Measurements from ENCODE around the gene PFN3.

The PFN3 gene, protein sequence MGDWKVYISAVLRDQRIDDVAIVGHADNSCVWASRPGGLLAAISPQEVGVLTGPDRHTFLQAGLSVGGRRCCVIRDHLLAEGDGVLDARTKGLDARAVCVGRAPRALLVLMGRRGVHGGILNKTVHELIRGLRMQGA

DNA sequence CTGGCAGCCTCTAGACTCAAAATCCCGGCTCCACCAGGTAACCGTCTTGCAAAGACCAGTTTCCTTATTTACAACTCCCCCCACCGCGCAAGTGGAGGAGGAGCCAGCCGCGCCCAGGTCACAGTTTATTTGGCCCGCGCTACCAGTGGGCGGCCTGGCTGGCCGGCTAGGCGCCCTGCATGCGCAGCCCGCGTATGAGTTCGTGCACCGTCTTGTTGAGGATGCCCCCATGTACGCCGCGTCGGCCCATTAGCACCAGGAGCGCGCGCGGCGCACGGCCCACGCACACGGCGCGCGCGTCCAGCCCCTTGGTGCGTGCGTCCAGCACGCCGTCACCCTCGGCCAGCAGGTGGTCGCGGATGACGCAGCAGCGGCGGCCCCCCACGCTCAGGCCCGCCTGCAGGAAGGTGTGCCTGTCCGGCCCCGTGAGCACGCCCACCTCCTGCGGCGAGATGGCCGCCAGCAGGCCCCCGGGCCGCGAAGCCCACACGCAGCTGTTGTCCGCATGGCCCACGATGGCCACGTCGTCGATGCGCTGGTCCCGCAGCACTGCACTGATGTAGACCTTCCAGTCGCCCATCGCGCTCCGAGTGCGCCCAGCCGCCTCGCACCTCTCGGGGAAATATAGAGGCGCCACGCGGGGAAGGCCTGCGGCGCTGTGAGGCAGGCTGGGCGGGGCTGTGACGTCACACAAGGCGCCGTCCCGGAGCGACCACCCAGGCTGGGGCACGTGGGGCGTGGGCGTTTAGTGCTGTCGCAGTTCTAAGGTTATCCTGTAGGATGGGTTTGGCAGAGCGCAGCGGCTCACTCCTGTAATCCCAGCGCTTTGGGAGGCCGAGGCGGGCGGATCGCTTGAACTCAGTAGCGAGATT is at the start of gene PFN3:
TSS of gene PFN3 (minus strand) at position 665 of the 872 bp plus-strand sequence. CDS start at position 580, 85 bp downstream.
- DNase-seq (ENCODE audit: low spot score): no peak

DNA sequence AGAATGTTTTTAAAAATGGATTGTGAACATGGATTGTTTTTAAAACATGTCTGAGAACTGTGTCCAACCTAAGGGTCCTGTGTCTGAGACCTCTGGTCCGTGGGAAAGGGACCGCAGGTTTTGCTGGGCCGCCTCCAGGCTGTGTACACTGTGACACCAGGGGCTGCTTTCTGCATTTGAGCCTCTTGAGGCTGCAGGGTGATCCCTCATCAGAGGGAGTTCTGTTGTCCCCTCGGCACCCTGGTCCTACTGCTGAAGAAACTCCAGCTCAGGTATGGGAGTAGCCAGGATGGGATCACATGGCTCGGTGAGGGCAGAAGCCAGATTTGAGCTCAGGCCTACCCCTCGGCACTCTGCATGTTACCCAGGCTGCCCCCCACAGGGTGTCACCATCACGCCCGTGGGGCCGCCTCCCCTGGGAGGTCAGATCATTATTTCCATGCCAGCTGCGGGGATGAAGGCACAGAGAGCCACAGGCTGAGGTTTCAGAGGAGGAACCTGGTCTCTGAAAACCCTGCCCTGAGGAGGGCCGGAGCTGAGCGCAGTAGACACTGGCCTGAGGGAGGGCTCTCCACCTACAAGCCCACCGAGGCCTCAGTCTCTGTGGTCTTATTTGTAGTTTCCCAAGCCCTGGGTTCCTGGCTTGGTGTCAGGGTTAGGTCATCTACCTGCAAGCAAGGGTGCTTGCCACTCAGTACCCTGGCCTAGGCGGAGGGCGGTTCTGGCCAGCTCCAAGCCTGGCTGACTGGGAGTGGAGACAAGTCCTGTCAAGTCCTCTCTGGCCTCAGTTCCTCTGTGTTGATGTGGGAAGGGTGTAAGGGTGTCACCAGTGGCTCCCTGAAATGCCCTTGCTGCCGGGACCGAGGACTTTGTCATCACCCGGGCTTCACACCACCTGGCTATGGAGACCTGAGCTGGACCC is 48.9 kb upstream of the PFN3 start:
- no peak for DNase-seq (ENCODE audit: low spot score)

DNA sequence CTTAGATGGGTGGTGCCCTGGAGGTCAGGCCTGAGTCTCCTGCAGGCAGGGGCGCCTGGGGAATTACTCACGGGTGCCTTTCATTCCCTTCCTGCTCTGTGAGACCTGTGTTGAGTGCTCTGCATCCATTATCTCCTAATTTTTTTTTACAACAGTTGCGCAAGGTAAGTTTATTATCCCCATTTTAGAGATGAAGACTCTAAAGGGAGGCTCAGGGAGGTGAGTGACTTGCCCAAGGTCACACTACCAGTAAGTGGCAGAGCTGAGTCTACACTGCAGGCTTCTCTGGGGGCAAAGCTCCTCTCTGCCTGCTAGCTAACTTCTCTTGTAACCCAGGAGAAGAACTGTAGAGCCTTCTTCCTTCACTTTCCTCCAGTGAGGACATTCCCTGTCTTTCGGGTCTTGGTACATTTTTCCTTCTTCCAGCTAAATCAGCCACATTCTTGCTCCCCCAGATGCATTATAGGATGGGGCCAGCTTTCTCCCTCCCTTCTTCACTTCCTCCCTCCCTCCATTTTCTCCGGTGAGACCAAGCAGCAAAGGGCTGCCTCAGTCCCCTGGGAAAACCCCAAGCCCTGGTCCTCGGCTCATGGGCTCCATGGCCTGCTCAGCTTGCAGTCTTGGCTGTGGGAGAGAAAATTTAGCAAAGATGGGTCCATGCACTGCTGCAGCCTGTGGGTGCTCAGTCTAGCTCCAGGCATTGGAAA is 47.9 kb upstream of the PFN3 start:
- DNase-seq (ENCODE audit: low spot score): no peak

DNA sequence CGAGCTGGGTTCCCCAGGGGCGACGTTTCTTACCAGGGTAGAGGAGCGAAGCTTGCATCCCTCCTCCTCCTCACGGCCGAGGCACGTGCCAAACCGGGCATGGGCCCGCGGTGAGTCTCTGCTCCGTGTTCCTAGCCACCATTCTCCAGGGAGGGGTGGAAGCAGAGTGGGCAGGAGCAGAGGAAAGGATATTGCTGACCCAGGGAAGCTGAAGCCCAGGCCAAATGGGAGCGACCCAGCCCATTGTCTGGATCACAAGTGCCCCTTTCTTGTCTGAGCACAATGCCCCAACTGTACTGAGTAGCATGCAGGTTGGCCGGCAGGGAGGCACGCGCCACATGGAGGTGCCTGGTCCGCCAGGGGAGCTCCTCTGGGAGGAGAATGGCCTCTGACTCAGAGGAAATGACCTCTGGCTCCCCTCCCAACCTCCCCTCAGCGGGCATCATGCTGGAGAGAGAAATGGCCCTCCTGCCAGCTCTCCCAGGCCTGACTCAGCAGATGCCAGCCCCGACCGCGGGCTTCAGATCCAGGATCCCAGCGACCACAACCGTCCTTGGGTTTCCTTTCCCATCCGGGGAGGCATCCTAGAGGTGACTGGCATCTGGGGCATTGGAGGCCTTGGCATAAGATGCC is 47.3 kb upstream of the PFN3 start:
- DNase-seq (ENCODE audit: low spot score): peak; percentile 95

DNA sequence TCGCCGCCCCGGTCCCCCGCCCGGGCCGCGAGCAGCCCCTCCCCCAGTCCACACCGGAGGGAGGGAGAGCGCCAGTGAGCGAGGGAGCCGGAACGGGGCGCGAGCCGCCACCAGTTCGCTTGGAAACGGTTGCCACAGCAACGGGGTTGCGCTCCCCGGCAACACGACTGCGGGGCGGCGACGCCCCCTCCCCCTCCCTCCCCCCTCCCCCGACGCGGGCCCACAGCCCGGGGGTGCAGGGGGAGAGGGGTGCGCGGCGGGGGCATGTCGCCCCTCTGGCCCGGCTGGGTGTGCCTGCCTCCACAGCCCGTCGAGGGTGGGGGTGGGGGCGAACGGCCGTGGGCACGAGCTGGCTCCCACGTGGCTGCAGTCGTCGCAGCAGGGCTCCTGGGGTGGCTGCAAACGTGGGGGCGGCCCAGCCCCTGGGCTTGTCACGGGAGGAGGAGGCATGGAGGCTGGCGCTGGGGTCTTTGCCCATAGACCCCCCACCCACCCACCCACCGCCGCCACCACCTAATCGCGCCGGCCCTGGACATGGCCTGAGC is 46.7 kb upstream of the PFN3 start:
- DNase-seq (ENCODE audit: low spot score): peak; percentile 78

DNA sequence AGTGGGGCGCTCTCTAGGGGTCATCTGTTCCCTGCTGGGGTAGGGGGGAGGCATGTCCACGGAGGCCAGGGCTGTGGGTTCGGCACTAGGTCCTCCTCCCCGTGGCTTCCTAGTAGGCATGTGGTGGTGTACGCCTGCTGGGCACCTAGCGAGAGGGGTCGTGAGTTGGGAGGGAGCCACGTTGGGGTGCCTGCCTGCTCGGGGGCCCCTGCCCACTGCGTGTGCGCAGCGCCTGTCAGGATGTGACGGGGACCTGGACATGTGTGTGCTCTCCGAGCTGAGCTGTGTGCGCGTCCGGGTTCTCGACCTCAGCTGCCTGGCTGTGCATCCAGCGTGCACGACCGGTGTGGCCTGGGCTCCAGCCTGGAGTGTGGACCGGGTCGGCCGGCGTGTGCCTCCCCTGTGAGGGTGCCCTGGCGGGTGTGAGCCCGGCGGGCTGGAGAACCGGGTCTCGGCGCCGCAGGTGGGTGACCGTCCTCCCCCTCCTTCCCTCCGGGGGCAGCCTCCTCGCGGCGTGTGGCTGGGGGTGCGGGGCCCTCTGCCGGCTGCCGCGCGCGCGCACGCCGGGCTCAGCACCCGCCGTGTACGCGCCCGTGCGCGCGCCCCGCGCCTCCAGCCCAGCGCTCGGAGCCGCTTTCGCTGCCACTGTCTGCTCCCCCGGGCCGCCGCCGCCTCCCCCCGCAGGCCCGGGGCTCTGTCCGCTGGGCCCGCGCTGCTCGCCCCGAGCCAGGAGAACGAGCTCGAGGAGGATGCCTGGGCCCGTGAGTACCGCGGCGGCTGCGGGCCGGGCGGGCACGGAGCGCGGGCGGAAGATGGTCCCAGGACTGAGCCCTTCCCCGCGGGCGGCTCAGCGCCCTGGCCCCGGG is 46.0 kb upstream of the PFN3 start, which contains the start of gene PRR7:
TSS of gene PRR7 (plus strand) at position 615 of the 866 bp plus-strand sequence. CDS start 8,254 bp downstream, outside the sequence.
- peak; percentile 83 for DNase-seq (ENCODE audit: low spot score)

DNA sequence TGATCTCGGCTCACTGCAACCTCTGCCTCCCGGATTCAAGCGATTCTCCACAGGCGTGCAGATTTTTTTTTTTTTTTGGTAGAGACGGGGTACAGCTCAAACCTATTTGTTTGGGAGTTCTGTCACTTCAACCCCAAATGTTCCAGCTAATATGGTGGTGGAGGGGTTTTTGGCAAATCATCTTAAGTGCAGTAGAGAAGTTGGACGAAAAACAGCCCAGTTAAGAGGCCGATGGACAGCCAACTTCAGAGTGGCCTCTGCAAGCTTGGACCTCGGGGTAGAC is 45.4 kb upstream of the PFN3 start:
- DNase-seq (ENCODE audit: low spot score): no peak

DNA sequence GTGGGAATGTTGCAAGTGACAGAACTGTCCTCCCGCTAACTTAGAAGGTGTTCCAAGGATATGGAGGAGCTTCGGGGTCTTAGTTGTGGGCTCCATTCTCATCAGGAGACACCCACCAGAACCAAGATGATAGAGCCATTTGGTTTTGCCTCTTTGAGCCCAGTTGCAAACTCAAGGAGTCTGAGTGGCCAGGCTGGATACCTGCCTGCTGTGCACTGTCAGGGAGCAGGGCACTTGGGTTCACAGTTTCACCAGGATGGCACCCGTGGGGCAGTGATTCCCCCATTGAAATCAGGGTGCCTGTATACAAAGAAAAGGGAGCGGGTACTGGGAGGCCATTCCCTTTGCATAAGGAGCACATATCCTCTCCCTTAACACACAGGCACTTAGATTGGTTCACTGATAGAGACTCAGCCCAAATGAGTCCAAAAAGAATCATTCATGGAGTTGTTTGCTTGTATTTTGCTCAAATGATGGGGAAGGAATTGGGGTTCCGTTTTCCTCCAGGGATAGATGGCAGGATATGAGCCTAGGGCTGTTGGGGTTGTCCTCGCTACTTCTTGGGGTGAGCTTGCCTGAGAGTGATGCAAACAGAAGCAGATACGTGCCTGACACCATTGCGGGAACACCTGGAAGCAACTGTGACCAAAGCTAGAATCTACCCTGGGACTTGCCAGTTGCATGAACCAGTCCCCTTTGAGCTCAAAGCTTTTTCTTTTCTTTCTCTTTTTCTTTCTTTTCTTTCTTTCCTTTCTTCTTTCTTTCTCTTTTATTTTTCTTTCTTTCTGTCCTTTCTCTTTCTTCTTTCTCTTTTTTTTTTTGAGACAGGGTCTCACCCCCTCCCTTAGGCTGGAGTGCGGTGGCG is 44.8 kb upstream of the PFN3 start:
- no peak for DNase-seq (ENCODE audit: low spot score)

DNA sequence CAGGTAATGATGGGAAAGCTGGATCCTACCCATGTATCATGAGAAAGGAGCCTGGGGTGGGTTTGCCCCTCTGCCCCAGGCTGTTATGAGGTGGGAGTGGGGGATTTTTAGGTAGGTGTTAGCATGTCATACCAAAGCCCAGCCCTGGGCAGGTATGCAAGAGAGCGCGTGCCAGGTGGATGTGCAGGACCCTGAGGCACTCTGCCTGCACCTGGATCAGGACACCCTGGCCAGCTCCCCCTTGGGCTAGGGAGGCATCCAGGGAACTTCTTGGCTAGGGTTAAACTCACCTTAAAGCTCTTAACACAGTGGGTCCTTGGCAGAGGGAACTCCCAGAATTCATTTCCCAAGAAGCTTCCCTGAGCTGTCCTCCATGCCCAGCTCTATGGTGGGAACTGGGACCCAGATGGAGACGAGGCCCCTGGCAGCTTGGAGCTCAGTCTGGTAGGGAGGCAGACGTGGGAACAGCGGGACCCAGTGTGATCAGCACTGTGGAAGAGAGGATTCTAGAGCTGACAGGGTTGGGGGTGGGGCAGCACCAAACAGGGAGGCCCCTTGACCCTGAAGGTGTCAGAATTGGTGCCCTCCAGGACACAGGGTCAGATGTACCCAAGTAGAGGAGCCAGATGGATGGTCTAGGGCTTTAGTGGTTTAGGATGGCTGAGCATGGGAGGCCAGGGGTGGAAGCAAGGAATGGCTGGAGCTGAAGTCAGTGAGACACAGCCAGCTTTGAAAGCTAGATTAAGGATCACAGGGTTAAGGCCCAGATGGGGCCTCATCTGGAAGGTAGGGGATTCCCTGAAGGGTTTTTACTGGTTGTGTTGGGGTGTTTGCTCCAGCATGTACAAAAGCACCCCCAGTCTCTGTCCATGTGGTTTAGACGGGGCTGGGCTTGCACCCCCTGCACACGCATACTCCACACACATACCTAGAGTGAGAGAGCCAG is 43.9 kb upstream of the PFN3 start:
- DNase-seq (ENCODE audit: low spot score): no peak

DNA sequence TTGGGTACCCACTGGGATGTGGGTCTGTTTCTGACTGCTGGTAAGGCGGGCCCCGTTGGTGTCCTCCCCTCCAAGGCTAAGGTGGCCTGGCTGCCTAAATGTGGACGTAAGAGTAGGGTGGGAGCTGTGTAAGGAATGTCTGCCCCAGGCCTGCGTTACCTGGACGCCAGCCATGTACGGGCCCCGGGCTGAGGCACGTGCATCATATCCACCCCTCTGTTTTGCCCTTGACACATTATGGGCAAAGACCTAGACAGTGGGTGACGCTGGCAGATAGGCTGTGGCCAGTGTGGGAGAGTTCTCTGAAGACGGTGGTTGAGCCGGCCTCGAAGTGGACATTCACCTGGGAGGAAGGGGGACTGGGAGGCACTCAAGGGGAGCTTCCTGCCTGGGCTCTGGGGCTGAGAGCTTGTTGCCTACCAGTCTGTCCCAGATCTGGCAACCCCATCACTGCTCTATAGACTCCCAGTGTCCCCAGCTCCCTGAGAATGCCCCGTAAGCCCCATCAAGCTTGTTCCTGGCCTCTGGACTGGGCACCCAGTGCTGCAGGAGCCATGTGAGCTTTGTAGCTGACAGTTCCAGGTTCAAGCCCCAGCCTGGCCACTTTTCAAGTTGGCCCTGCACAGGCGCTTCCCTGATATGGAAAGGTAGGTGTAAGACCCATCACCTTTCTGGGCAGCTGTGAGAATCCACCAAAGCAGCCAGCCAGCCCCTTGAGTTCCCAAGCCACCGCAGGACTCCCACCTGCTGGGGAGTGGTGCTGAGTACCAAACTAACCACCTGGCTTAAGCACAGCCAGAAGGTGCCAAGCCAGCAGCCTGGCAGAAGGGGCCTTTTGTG is 42.9 kb upstream of the PFN3 start:
- no peak for DNase-seq (ENCODE audit: low spot score)

DNA sequence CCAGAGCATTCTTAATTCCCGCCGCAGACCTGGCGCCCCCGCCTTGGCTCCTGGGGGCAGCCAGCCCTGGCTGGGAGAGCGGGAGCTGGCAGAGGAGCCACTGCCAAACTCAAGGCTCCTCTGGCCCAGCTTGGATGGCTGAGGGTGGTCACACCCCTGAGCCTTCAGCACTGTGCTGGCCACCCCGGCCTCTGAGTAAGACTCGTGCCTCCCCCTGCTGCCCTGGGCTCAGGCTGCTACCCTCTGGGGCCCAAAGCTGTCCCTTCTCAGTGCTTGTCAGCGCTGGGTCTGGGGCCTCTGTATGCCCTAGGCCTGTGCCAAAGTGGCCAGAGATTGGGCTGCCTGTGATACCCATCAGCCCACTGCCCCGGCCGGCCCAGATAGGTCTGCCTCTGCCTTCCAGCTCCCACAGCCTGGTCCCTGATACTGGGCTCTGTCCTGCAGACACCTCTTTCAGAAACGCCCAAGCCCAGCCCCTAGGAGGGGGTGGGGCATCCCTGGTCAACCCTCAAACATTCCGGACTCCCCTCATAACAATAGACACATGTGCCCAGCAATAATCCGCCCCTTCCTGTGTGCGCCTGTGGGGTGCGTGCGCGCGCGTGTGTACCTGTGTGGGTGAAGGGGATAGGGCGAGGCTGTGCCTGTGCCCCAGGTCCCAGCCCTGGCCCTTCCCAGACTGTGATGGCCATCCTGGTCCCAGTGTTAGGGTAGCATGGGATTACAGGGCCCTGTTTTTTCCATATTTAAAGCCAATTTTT is 41.8 kb upstream of the PFN3 start:
- no peak for DNase-seq (ENCODE audit: low spot score)

DNA sequence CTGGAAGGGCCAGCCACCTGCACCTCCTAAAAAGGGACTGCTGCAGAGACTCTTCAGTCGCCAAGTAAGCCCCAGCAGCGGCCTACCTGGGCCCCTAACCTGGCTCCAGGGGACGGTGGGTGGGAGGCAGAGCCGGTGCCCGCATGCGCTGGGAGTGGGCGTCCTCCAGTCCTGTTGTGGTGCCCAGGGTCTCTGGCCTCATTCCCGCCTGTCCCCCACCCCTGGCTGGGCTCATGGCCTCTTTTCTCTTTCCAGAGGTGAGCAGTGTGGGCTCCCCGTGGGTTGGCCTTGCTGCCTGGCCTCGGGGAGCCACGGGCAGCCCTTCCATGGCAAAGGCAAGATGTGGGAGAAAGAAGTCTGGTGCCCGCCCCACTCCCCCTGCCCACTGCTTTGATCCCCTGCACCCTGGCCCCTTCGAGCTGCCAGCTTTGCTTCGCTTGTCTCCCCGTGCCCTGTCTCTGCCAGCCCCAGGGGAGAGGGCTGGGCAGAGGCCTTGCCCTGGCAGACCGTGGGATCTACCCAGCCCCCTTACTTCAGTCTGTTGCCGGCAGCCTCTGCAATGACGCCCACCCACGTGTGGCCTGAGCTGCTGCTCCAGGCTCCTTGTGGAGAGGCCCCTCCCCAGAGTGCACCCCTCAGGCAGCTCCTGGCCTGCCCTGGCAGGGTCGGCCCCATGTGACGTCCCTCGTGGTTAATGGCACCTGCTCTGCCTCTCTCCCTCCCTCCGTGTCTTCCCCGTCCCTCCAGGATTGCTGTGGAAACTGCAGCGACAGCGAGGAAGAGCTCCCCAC is 40.7 kb upstream of the PFN3 start:
- no peak for DNase-seq (ENCODE audit: low spot score)

DNA sequence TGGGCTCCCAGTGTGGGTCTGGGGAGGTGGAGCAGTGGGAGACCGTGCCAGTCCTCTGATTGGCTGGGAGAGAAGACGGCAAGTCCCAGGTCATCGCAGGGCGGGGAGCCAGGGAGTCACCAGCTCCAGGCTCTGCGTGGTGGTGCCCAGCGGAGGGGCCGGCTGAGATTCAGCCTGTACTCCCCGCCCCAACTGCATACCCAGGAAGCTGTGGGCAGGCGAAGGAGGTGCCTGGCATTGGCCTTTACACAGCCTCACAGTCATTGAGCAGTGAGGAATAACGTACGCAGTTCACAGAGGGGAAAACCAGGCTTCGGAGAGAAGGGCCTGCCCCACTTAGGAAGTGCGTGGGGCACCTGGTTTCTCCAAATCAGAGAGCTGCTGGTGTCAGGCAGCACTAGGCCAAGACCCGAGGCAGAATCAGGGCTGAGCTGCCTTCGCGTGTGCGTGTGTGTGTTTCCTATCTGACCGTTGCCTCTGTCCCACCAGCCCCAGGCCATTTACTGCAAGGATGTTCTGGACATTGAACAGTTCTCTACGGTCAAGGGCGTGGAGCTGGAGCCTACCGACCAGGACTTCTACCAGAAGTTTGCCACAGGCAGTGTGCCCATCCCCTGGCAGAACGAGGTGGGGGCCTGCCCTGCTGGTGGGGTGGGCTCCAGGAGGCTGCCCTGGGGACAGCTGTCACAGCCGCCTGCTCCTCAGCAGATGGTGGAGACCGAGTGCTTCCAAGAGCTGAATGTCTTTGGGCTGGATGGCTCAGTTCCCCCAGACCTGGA is 39.9 kb upstream of the PFN3 start:
- no peak for DNase-seq (ENCODE audit: low spot score)

DNA sequence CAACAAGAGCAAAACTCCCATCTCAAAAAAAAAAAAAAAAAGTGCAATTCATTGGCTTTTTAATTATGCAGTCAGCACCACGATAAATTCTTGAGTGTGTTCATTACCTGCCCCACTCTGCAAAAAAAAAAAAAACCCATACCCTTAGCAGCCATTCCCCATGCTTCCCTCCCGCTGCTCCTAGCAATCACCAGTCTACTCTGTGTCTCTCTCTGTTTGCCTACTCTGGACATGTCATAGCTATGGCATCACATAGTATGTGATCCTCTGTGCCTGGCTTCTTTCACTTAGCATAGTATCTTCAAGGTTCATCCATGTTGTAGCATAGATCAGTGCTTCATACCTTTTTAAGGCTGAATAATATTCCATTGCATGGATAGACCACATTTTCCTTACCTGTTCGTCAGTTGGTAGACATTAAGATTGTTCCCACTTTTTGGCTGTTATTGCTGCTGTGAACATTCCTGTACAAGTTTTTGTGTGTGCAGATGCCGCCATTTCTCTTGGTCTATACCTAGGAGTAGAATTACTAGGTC is 39.1 kb upstream of the PFN3 start:
- DNase-seq (ENCODE audit: low spot score): no peak

DNA sequence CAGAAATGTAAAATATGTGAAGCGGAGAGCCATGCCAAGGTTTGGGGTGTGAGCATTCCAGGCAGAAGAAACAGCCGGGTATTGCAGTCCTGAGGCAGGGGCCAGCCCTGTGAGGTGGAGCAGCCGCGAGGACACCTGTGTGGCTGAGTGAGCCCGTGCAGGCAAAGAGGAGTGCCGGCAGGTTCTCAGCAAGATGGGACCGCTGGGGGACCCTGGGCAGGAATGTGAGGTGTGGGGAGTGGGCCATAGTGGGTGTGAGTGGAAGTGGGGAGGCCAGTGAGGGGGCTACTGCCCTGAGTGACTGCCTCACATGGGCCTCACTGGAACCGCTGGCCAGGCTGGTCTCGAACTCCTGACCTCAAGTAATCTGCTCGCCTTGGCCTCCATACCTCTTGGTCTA is 38.0 kb upstream of the PFN3 start:
- DNase-seq (ENCODE audit: low spot score): no peak

Data from globus pallidus (tissue), 1 donor.